ENCODE results near the gene DMRTC2. TPM values are rescaled to one million over a fixed set of nuclear protein-coding genes. Genes with fewer than 3 reads are reported as not detected.

The DMRTC2 gene
- total and polyA plus RNA-seq, 2 of the 13 experiments (the other 11 are each of a cell fraction or from before 2014, with no cell fraction given), result not detected

GRCh38 chr19:41859618-41860418, 15.0 kb downstream of the DMRTC2 start, which contains the start of gene RPS19 (continued):
- no peak for TF ChIP-seq GRHL1 (CRISPR knock-in tag; conservative IDR thresholded peaks at IDR 0.05)
- no peak; the same call in 1 of the 2 replicates for TF ChIP-seq TFE3 (CRISPR knock-in tag; IDR thresholded peaks at IDR 0.05)
- TF ChIP-seq ZNF337 (CRISPR knock-in tag; IDR thresholded peaks at IDR 0.05; ENCODE audit: borderline replicate concordance, low read depth), result no peak; the same call in 1 of the 2 replicates
- peak; percentile 72; the same call in 1 of the 2 replicates for TF ChIP-seq SRY (CRISPR knock-in tag; IDR thresholded peaks at IDR 0.05)
- no peak for TF ChIP-seq TCF12 (IDR thresholded peaks at IDR 0.05)
- TF ChIP-seq TCF12 (CRISPR knock-in tag; IDR thresholded peaks at IDR 0.05), result no peak; the same call in 1 of the 2 replicates
- TF ChIP-seq ZNF24 (IDR thresholded peaks at IDR 0.05), result no peak
- TF ChIP-seq SP5 (CRISPR knock-in tag; IDR thresholded peaks at IDR 0.05; ENCODE audit: borderline replicate concordance, low read depth), result peak; percentile 82
- no peak for TF ChIP-seq ZNF691 (CRISPR knock-in tag; IDR thresholded peaks at IDR 0.05; ENCODE audit: borderline replicate concordance, low read depth)
- no peak for TF ChIP-seq ZNF232 (CRISPR knock-in tag; IDR thresholded peaks at IDR 0.05; ENCODE audit: borderline replicate concordance)
- no peak; the same call in 1 of the 2 replicates for TF ChIP-seq PAX8 (CRISPR knock-in tag; IDR thresholded peaks at IDR 0.05; ENCODE audit: borderline replicate concordance)
- peak; percentile 96 for TF ChIP-seq THAP9 (CRISPR knock-in tag; IDR thresholded peaks at IDR 0.05; ENCODE audit: borderline replicate concordance)
- no peak for TF ChIP-seq IRF1 (CRISPR knock-in tag; IDR thresholded peaks at IDR 0.05; ENCODE audit: low read depth)
- no peak; the same call in 1 of the 2 replicates for TF ChIP-seq BATF2 (CRISPR knock-in tag; IDR thresholded peaks at IDR 0.05)
- TF ChIP-seq CREB3 (CRISPR knock-in tag; IDR thresholded peaks at IDR 0.05), result 0 out of 2 replicates have a peak, but pooled peaks have one; percentile 64
- TF ChIP-seq ZNF441 (CRISPR knock-in tag; IDR thresholded peaks at IDR 0.05; ENCODE audit: borderline replicate concordance), result peak; percentile 69; the same call in 1 of the 2 replicates
